Activated B cell treated with CpG ODN at 0.5 μM for 24 hours (primary cell): Measurements from ENCODE around the gene MACROD2. TPM values are rescaled to one million over a fixed set of nuclear protein-coding genes. Genes with fewer than 3 reads are reported as not detected.

Experiments
- ATAC-seq: fragments of 200-7000 bp; cut with Tn5 transposase; one replicate; pipeline ENCODE4 v1.10.0; 2021; ENCODE audit warnings: low read depth, mild to moderate bottlenecking, moderate library complexity
- CTCF ChIA-PET: fragments of 350-600 bp; sonication (Branson Sonifier 250); formaldehyde crosslinking; loops from one replicate; lab custom pipeline; 2021; ENCODE audit warnings: antibody characterized with exemption; lab: Charles Lee
- POLR2A ChIA-PET: fragments of 350-600 bp; sonication (Branson Sonifier 250); formaldehyde crosslinking; loops from one replicate; lab custom pipeline; 2021; ENCODE audit warnings: antibody characterized with exemption; lab: Charles Lee
- DNase-seq: peaks from one replicate; pipeline ENCODE4 v3.0.0; 2022
- H3K27ac Mint-ChIP-seq: one replicate; pipeline ENCODE4 v1.8.0; 2020; ENCODE audit warnings: mixed read lengths
- H3K27me3 Mint-ChIP-seq: one replicate; pipeline ENCODE4 v1.8.0; 2021; ENCODE audit warnings: mixed read lengths
- H3K36me3 Mint-ChIP-seq: one replicate; pipeline ENCODE4 v1.8.0; 2021; ENCODE audit warnings: low read depth, mixed read lengths
- H3K4me1 Mint-ChIP-seq: one replicate; pipeline ENCODE4 v1.8.0; 2021; ENCODE audit warnings: mixed read lengths
- H3K4me3 Mint-ChIP-seq: one replicate; pipeline ENCODE4 v1.8.0; 2020; ENCODE audit warnings: mild to moderate bottlenecking, mixed read lengths
- H3K9me3 Mint-ChIP-seq: one replicate; pipeline ENCODE4 v1.8.0; 2020; ENCODE audit warnings: mixed read lengths
- CTCF ChIP-seq: fragments of 200-600 bp; IDR thresholded peaks from one replicate; pipeline ENCODE4 v1.8.0; 2022; ENCODE audit warnings: antibody characterized with exemption, mild to moderate bottlenecking
- intact Hi-C: fragments of 100-400 bp; cut with micrococcal nuclease; formaldehyde crosslinking; loops from one replicate; pipeline ENCODE4 v1.15.1; 2024
- total RNA-seq: library from RNA; stranded (reverse); gene quantifications from 2 replicates; pipeline ENCODE4 v1.2.3, GENCODE V29; 2022

Gene MACROD2
- total RNA-seq, 1 donor from 2014 or later = 55.1 TPM

- Mint-ChIP-seq H3K36me3 (no peaks in the 10 kb centered on the region), H3K27ac (no peak overlapping the region), H3K4me1 (peaks cover 23% of the 10 kb centered on the region), H3K4me3 (no peak overlapping the region), H3K27me3 (no peaks in the 10 kb centered on the region), H3K9me3 (peaks cover 4% of the 10 kb centered on the region)
- intact Hi-C loops = no loop called here
- CTCF ChIA-PET = no interaction called here
- no peak for TF ChIP-seq CTCF
- POLR2A ChIA-PET = no interaction called here
- ATAC-seq (no peak), DNase-seq (no peak)
Observed at GRCh38 chr20:15760001-15760621, 1764.8 kb downstream of the MACROD2 start.

GRCh38 chr20:15763366-15763765 is 1768.0 kb downstream of the MACROD2 start:
- H3K4me3 Mint-ChIP-seq = no peak overlapping the region
- TF ChIP-seq CTCF = no peak
- no peaks in the 10 kb centered on the region for H3K9me3 Mint-ChIP-seq
- DNase-seq (no peak), ATAC-seq (no peak)
- CTCF ChIA-PET = interaction anchor here (0.6 kb wide), 1 partner anchor 400 kb away, joined by 3 read pairs; no protein-coding TSS in a partner anchor
- POLR2A ChIA-PET = no interaction called here
- no peaks in the 10 kb centered on the region for H3K36me3 Mint-ChIP-seq
- no peak overlapping the region for H3K27ac Mint-ChIP-seq
- intact Hi-C loops = no loop called here
- peaks cover 7% of the 10 kb centered on the region for H3K4me1 Mint-ChIP-seq
- H3K27me3 Mint-ChIP-seq = no peaks in the 10 kb centered on the region

GRCh38 chr20:15767586-15767985 is 1772.3 kb downstream of the MACROD2 start:
- Mint-ChIP-seq H3K27ac (no peak overlapping the region), H3K9me3 (no peaks in the 10 kb centered on the region), H3K36me3 (no peaks in the 10 kb centered on the region), H3K4me1 (peaks cover 7% of the 10 kb centered on the region), H3K27me3 (no peaks in the 10 kb centered on the region), H3K4me3 (no peak overlapping the region)
- CTCF ChIA-PET = no interaction called here
- ATAC-seq (no peak), DNase-seq (no peak)
- POLR2A ChIA-PET = no interaction called here
- intact Hi-C loops = no loop called here
- no peak for TF ChIP-seq CTCF

GRCh38 chr20:15767999-15768741 is 1772.9 kb downstream of the MACROD2 start:
- no peaks in the 10 kb centered on the region for H3K36me3 Mint-ChIP-seq
- H3K27me3 Mint-ChIP-seq = no peaks in the 10 kb centered on the region
- no peak for DNase-seq
- ChIA-PET CTCF (no interaction called here), POLR2A (interaction anchor here (0.6 kb wide), 1 partner anchor 17 kb away, joined by 3 read pairs; no protein-coding TSS in a partner anchor)
- intact Hi-C loops = no loop called here
- peaks cover 7% of the 10 kb centered on the region for H3K4me1 Mint-ChIP-seq
- TF ChIP-seq CTCF = no peak
- no peak overlapping the region for H3K4me3 Mint-ChIP-seq
- no peaks in the 10 kb centered on the region for H3K9me3 Mint-ChIP-seq
- no peak overlapping the region for H3K27ac Mint-ChIP-seq
- ATAC-seq = peak; percentile 31

- ChIA-PET POLR2A (no interaction called here), CTCF (no interaction called here)
Observed at GRCh38 chr20:15772826-15773225, 1777.5 kb downstream of the MACROD2 start.

More at GRCh38 chr20:15772826-15773225, 1777.5 kb downstream of the MACROD2 start:
- no peak for ATAC-seq
- Mint-ChIP-seq H3K4me1 (peaks cover 14% of the 10 kb centered on the region), H3K27ac (no peak overlapping the region), H3K4me3 (no peak overlapping the region), H3K9me3 (peaks cover 2% of the 10 kb centered on the region), H3K36me3 (no peaks in the 10 kb centered on the region), H3K27me3 (no peaks in the 10 kb centered on the region)
- no peak for TF ChIP-seq CTCF
- intact Hi-C loops = no loop called here
- DNase-seq = no peak
